Transverse colon (tissue), 4 donors: ENCODE measurements around the gene BTNL3. TPM values are rescaled to one million over a fixed set of nuclear protein-coding genes. Genes with fewer than 3 reads are reported as not detected.

Source experiments
- DNase-seq: peaks from one replicate; pipeline ENCODE4 v3.0.0-alpha.2; 2019
- H3K27ac ChIP-seq, 4 donors: fragments of 200-600 bp; sonication (generic); 2 replicates each; pipeline ENCODE4 v1.5.1; 2016 to 2018; ENCODE audit warnings: inconsistent platforms in 4 of 4
- H3K27me3 ChIP-seq: fragments of 200-600 bp; sonication (generic); 2 replicates; pipeline ENCODE4 v1.5.1; 2017; ENCODE audit warnings: inconsistent platforms
- H3K36me3 ChIP-seq, 4 donors: fragments of 200-600 bp; sonication (generic); 2 replicates each; pipeline ENCODE4 v1.5.1; 2017 to 2019; ENCODE audit warnings: inconsistent platforms in 4 of 4
- H3K4me1 ChIP-seq, 4 donors: fragments of 200-600 bp; sonication (generic); 2 replicates each; pipeline ENCODE4 v1.5.1; 2017 to 2020; ENCODE audit warnings: inconsistent platforms in 4 of 4
- H3K4me3 ChIP-seq, 4 donors: fragments of 200-600 bp; sonication (generic); 1 replicate in 1 of 4; 2 replicates in 3 of 4; pipeline versions ENCODE4 v1.5.1 to v1.6.1; 2017 to 2019; ENCODE audit warnings: inconsistent platforms in 4 of 4
- H3K9me3 ChIP-seq, 2 donors: fragments of 200-600 bp; sonication (generic); 2 replicates each; pipeline ENCODE4 v1.5.1; 2017 to 2019; ENCODE audit warnings: inconsistent platforms in 2 of 2
- EP300 ChIP-seq: sonication (generic); formaldehyde crosslinking; IDR thresholded peaks from one replicate; pipeline ENCODE4 v1.6.1; 2017; ENCODE audit warnings: antibody characterized with exemption, low read depth
- POLR2A ChIP-seq: fragments of 450-650 bp; IDR thresholded peaks from one replicate; pipeline ENCODE4 v1.6.1; 2016; ENCODE audit warnings: antibody characterized with exemption, mild to moderate bottlenecking, moderate library complexity
- POLR2AphosphoS5 ChIP-seq, 3 donors: sonication (generic); formaldehyde crosslinking; IDR thresholded peaks; one replicate each; pipeline ENCODE4 v1.6.1; 2016; ENCODE audit warnings: antibody characterized with exemption in 3 of 3
- WGBS, 2 donors: methylation state at CpG; one replicate each; pipeline ENCODE4 v1.1.5; 2018; ENCODE audit warnings: low coverage in 1 of 2; 5-methylcytosine and 5-hydroxymethylcytosine counted together
- in situ Hi-C, 4 donors: fragments of 200-750 bp; cut with MboI; loops; one replicate each; pipeline versions ENCODE4 v1.15.0 to v1.15.1; 2017; ENCODE audit warnings: low sequenced_read_pairs in 3 of 4, low pct_ligation_motif_present in 1 of 4, low pct_unique_long_range_greater_than_20kb in 1 of 4
- intact Hi-C: fragments of 100-400 bp; cut with DNase I; formaldehyde crosslinking; loops from one replicate; pipeline ENCODE4 v1.15.1; 2023; ENCODE audit warnings: low total_unique reads
- total RNA-seq, 4 donors: library from RNA; depleted of rRNA; stranded (reverse); fragments of >200 nt; gene quantifications; one replicate each; pipeline ENCODE4 v1.1.0, GENCODE V29; 2016
- TF ChIP-seq, protein P1 (sequence below), 5 experiments: fragments of 200-600 bp in 3 of 5; fragments of 450-650 bp in 2 of 5; sonication (generic) in 3 of 5; IDR thresholded peaks; 1 replicate in 2 of 5; 2 replicates in 3 of 5; pipeline ENCODE4 v1.5.1; 2016 to 2017; ENCODE audit warnings: antibody characterized with exemption in 5 of 5, inconsistent platforms in 3 of 5, mild to moderate bottlenecking in 2 of 5, moderate library complexity in 1 of 5

Gene BTNL3
- total RNA-seq, 4 donors from 2014 or later = 15.7 to 146 (median 34.7) TPM

GRCh38 chr5:180976518-180976917 lies 12.1 kb upstream of the BTNL3 start:
- no peaks in the 10 kb centered on the region for H3K27me3 ChIP-seq
- H3K4me3 ChIP-seq = no peak overlapping the region
- in situ Hi-C loops (no loop called here), intact Hi-C loops (no loop called here)
- H3K9me3 ChIP-seq = no peaks in the 10 kb centered on the region
- no peaks in the 10 kb centered on the region for H3K36me3 ChIP-seq
- WGBS, 2 donors = 54 to 69% methylated on average over 6 of the region's 6 CpGs
- DNase-seq = peak; percentile 22
- TF ChIP-seq, protein P1, sequence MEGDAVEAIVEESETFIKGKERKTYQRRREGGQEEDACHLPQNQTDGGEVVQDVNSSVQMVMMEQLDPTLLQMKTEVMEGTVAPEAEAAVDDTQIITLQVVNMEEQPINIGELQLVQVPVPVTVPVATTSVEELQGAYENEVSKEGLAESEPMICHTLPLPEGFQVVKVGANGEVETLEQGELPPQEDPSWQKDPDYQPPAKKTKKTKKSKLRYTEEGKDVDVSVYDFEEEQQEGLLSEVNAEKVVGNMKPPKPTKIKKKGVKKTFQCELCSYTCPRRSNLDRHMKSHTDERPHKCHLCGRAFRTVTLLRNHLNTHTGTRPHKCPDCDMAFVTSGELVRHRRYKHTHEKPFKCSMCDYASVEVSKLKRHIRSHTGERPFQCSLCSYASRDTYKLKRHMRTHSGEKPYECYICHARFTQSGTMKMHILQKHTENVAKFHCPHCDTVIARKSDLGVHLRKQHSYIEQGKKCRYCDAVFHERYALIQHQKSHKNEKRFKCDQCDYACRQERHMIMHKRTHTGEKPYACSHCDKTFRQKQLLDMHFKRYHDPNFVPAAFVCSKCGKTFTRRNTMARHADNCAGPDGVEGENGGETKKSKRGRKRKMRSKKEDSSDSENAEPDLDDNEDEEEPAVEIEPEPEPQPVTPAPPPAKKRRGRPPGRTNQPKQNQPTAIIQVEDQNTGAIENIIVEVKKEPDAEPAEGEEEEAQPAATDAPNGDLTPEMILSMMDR (IDR thresholded peaks at IDR 0.05) = no peak
- no peak for TF ChIP-seq EP300
- no peak for TF ChIP-seq POLR2A
- no peak for TF ChIP-seq POLR2AphosphoS5 (IDR thresholded peaks at IDR 0.05)
- H3K27ac ChIP-seq = peak overlapping the region in 3 of 4 donors; percentile 16 to 55 (median 51)
- peaks cover 0 to 6% (median 2%) of the 10 kb centered on the region in 4 donors for H3K4me1 ChIP-seq

DNA sequence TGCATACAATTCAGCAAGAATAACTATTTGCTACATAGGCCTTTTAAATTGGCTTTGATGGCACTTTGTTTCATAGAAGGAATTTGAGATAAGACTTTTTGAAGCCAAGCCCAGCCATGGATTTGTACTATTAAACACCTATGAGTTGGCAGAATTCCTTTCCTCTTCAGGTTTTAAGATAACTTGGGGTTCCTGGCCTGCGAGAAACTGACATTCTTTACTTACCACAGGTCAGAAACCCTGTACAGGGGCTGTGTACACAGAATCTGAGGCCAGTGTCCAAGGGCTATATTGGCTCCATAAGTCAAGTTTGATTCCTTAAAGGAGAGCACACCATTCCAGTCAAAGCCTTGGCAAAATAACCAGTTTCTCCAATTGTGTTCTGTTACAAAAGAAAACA lies 10.8 kb upstream of the BTNL3 start:
- no peak for DNase-seq

GRCh38 chr5:180982008-180982741 lies 6.5 kb upstream of the BTNL3 start:
- in situ Hi-C loops = no loop called here
- WGBS, 2 donors = 71 to 78% methylated on average over 8 to 22 of the region's 23 CpGs

More for the DNA sequence above, 10.8 kb upstream of the BTNL3 start:
- Histone ChIP-seq H3K27ac (peak overlapping the region in 1 of 4 donors; percentile 26), H3K27me3 (no peaks in the 10 kb centered on the region), H3K4me1 (peaks cover 0 to 6% (median 2%) of the 10 kb centered on the region in 4 donors), H3K9me3 (no peaks in the 10 kb centered on the region), H3K4me3 (no peak overlapping the region), H3K36me3 (no peaks in the 10 kb centered on the region)
- no peak for TF ChIP-seq POLR2AphosphoS5 (IDR thresholded peaks at IDR 0.05)
- TF ChIP-seq, protein P1 (IDR thresholded peaks at IDR 0.05) = no peak
- no peak for TF ChIP-seq EP300
- no peak for TF ChIP-seq POLR2A
- 33% methylated on average over 1 of the region's 1 CpG; no CpG with 5 or more reads in 1 of the 2 donors for WGBS, 2 donors
- in situ Hi-C loops (no loop called here), intact Hi-C loops (no loop called here)

DNA sequence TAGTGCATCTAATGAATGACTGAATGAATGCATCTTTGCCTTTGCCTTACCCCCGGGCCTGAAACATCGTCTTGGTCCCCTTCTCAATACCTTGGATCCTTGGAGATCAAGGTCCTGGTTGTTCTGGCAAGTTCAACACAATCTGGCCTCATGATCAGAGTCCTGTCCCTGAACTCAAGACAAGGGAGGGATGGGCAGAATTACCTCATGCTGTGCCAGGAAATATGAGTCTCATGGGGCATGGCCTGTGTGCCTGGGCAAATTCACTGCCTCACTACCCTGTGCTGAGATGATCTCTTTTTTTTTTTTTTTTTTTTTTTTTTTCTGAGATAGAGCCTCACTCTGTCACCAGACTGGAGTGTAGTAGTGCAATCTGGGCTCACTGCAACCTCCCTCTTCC lies 630 bp upstream of the BTNL3 start:
- whole genome bisulfite sequencing, 2 donors = 46% methylated on average over 2 of the region's 2 CpGs; no CpG with 5 or more reads in 1 of the 2 donors
- Histone ChIP-seq H3K27me3 (no peaks in the 10 kb centered on the region), H3K9me3 (no peaks in the 10 kb centered on the region), H3K27ac (peak overlapping the region; percentile 57 to 84 (median 80)), H3K36me3 (no peaks in the 10 kb centered on the region), H3K4me1 (peaks cover 0 to 21% (median 5%) of the 10 kb centered on the region in 4 donors), H3K4me3 (no peak overlapping the region)
- TF ChIP-seq POLR2AphosphoS5 (IDR thresholded peaks at IDR 0.05) = no peak
- TF ChIP-seq, protein P1 (IDR thresholded peaks at IDR 0.05) = no peak
- TF ChIP-seq POLR2A = no peak
- no peak for TF ChIP-seq EP300
- intact Hi-C loops = no loop called here
- in situ Hi-C loops = no loop called here
- DNase-seq = peak; percentile 37

More at GRCh38 chr5:180982008-180982741, 6.5 kb upstream of the BTNL3 start:
- no peak for DNase-seq
- TF ChIP-seq POLR2AphosphoS5 (IDR thresholded peaks at IDR 0.05) (no peak), EP300 (no peak), POLR2A (no peak)
- TF ChIP-seq, protein P1 (IDR thresholded peaks at IDR 0.05) = no peak
- intact Hi-C loops = no loop called here
- Histone ChIP-seq H3K27me3 (no peaks in the 10 kb centered on the region), H3K9me3 (no peaks in the 10 kb centered on the region), H3K27ac (no peak overlapping the region), H3K4me3 (no peak overlapping the region), H3K36me3 (no peaks in the 10 kb centered on the region), H3K4me1 (peaks cover 0 to under 1% (median 0%) of the 10 kb centered on the region in 4 donors)
